GM12892 (cell line): ENCODE data around the gene KIF26B.

Experiments used
- POLR2A ChIP-seq: IDR thresholded peaks from 2 replicates; pipeline ENCODE4 v1.6.1; 2011; ENCODE audit warnings: low read depth, low read length, control low read depth
- POLR2AphosphoS5 ChIP-seq: IDR thresholded peaks from 2 replicates; pipeline ENCODE4 v1.6.1; 2011; ENCODE audit warnings: low read depth, low read length, control low read depth

DNA sequence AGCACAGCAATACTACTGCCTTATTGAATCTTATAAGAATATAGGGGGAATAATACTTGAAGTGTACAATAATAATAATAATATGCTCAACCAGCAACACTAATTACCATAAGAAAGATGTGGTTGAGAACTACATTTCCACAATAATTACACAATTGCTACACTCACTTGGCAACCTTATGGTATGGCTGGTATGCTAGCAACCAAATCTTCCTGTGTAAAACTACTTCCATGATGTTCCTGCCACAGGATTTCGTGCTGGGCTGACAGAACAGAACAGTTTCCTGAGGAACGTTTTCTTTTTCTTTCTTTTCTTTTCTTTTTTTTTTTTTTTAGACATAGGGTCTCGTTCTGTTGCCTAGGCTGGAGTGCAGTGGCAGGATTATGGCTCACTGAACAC is 50.6 kb downstream of the KIF26B start:
- TF ChIP-seq POLR2A (no peak), POLR2AphosphoS5 (no peak)
